ENCODE results near the gene REV3L.
"Not testable (repeated sequence)": the region's sequence is repeated elsewhere in the genome, so short reads cannot be mapped to it uniquely, and the experiment has no call there.

Gene REV3L

DNA sequence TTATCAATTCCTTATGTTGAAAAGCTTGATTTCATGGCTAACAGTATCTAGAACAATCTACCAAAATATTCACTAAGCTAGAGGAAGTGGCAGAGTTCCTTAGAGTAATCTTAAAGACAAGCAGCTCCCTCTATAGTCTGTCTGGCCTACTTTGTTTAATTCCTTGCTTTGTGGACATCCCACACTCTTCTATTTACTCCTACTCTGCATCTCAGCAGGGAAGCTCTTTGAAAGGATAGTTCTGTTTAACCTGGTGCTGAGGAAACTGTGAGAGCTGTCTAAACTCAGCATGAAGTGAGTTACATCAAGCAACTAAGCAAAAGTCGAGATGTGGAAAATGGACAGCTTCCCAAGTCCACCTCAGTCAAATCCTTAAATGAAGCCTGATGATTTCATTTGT lies 4.3 kb downstream of the REV3L start:
- no peak overlapping the region for H3K4me3 ChIP-seq (ENCODE audit: low read length)
- H3K9me3 ChIP-seq (replicated peaks; ENCODE audit: low read length), result no peaks in the 10 kb centered on the region
- peak overlapping the region; percentile 27 for H3K9ac ChIP-seq (ENCODE audit: low read depth, low read length)

GRCh38 chr6:111478064-111478476 lies 4.9 kb downstream of the REV3L start:
- Histone ChIP-seq H3K4me3 (ENCODE audit: low read length) (peak overlapping the region; percentile 1), H3K9ac (ENCODE audit: low read depth, low read length) (no peak overlapping the region), H3K27me3 (ENCODE audit: control insufficient read depth, insufficient read depth, low read length) (no peaks in the 10 kb centered on the region), H3K9me3 (replicated peaks; ENCODE audit: low read length) (no peaks in the 10 kb centered on the region), H3K4me1 (ENCODE audit: control insufficient read depth, insufficient read depth, low read length) (peaks cover 29% of the 10 kb centered on the region), H3K4me2 (ENCODE audit: low read length) (peak overlapping the region; percentile 27), H3K36me3 (ENCODE audit: insufficient read depth, low read length) (no peaks in the 10 kb centered on the region)

More for the DNA sequence above, 4.3 kb downstream of the REV3L start:
- H3K27me3 ChIP-seq (ENCODE audit: control insufficient read depth, insufficient read depth, low read length), result no peaks in the 10 kb centered on the region
- peak overlapping the region; percentile 44 for H3K4me2 ChIP-seq (ENCODE audit: low read length)
- H3K4me1 ChIP-seq (ENCODE audit: control insufficient read depth, insufficient read depth, low read length), result peaks cover 29% of the 10 kb centered on the region
- H3K36me3 ChIP-seq (ENCODE audit: insufficient read depth, low read length), result no peaks in the 10 kb centered on the region

- Histone ChIP-seq H3K36me3 (ENCODE audit: insufficient read depth, low read length) (no peaks in the 10 kb centered on the region), H3K4me1 (ENCODE audit: control insufficient read depth, insufficient read depth, low read length) (peaks cover 29% of the 10 kb centered on the region), H3K4me3 (ENCODE audit: low read length) (peak overlapping the region; percentile 1), H3K27me3 (ENCODE audit: control insufficient read depth, insufficient read depth, low read length) (no peaks in the 10 kb centered on the region), H3K9ac (ENCODE audit: low read depth, low read length) (no peak overlapping the region), H3K9me3 (replicated peaks; ENCODE audit: low read length) (no peaks in the 10 kb centered on the region), H3K4me2 (ENCODE audit: low read length) (peak overlapping the region; percentile 27)
Measured at GRCh38 chr6:111477481-111477938, 5.5 kb downstream of the REV3L start.

GRCh38 chr6:111476061-111476460 lies 7.0 kb downstream of the REV3L start:
- not testable (repeated sequence) for H3K27me3 ChIP-seq (ENCODE audit: control insufficient read depth, insufficient read depth, low read length); H3K36me3 ChIP-seq (ENCODE audit: insufficient read depth, low read length); H3K9me3 ChIP-seq (replicated peaks; ENCODE audit: low read length); H3K9ac ChIP-seq (ENCODE audit: low read depth, low read length); H3K4me2 ChIP-seq (ENCODE audit: low read length); H3K4me3 ChIP-seq (ENCODE audit: low read length)
- peaks cover 26% of the 10 kb centered on the region for H3K4me1 ChIP-seq (ENCODE audit: control insufficient read depth, insufficient read depth, low read length)

- Histone ChIP-seq H3K9ac (ENCODE audit: low read depth, low read length) (no peak overlapping the region), H3K4me1 (ENCODE audit: control insufficient read depth, insufficient read depth, low read length) (peaks cover 22% of the 10 kb centered on the region), H3K9me3 (replicated peaks; ENCODE audit: low read length) (no peaks in the 10 kb centered on the region), H3K4me2 (ENCODE audit: low read length) (no peak overlapping the region), H3K4me3 (ENCODE audit: low read length) (no peak overlapping the region), H3K36me3 (ENCODE audit: insufficient read depth, low read length) (no peaks in the 10 kb centered on the region), H3K27me3 (ENCODE audit: control insufficient read depth, insufficient read depth, low read length) (no peaks in the 10 kb centered on the region)
Measured at GRCh38 chr6:111474771-111475170, 8.2 kb downstream of the REV3L start.

GRCh38 chr6:111474106-111474505 lies 8.9 kb downstream of the REV3L start:
- H3K27me3 ChIP-seq (ENCODE audit: control insufficient read depth, insufficient read depth, low read length), result no peaks in the 10 kb centered on the region
- H3K4me1 ChIP-seq (ENCODE audit: control insufficient read depth, insufficient read depth, low read length), result peaks cover 23% of the 10 kb centered on the region
- no peak overlapping the region for H3K4me2 ChIP-seq (ENCODE audit: low read length)
- H3K9me3 ChIP-seq (replicated peaks; ENCODE audit: low read length), result no peaks in the 10 kb centered on the region
- H3K36me3 ChIP-seq (ENCODE audit: insufficient read depth, low read length), result peaks cover 4% of the 10 kb centered on the region
- H3K4me3 ChIP-seq (ENCODE audit: low read length), result no peak overlapping the region
- no peak overlapping the region for H3K9ac ChIP-seq (ENCODE audit: low read depth, low read length)

DNA sequence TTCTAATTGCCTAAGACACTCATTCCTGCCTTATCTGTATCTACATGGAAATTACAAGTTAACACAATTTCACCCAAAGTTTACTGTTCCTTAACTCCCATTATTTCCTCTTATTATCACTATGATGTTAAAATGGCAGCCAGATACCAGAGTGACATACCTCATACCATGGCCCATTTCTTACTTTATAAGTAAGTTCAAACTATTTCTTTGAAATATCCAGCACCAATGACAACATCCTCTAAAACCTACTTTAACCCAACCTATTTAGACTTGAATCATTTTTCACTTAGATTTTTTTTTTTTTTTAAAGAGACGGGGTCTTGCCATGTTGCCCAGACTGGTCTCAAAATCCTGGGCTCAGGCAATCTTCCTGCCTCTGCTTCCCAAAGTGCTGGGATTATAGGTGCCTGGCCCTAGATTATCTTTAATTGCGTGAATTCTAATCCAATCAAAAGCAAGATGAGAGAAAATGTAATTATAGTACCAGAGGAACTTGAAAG lies 10.0 kb downstream of the REV3L start:
- H3K4me3 ChIP-seq (ENCODE audit: low read length), result no peak overlapping the region
- no peak overlapping the region for H3K4me2 ChIP-seq (ENCODE audit: low read length)
- H3K9me3 ChIP-seq (replicated peaks; ENCODE audit: low read length), result no peaks in the 10 kb centered on the region
- H3K4me1 ChIP-seq (ENCODE audit: control insufficient read depth, insufficient read depth, low read length), result peaks cover 23% of the 10 kb centered on the region
- no peaks in the 10 kb centered on the region for H3K27me3 ChIP-seq (ENCODE audit: control insufficient read depth, insufficient read depth, low read length)
- H3K9ac ChIP-seq (ENCODE audit: low read depth, low read length), result no peak overlapping the region
- H3K36me3 ChIP-seq (ENCODE audit: insufficient read depth, low read length), result peaks cover 5% of the 10 kb centered on the region

- H3K9ac ChIP-seq (ENCODE audit: low read depth, low read length), result no peak overlapping the region
- no peaks in the 10 kb centered on the region for H3K27me3 ChIP-seq (ENCODE audit: control insufficient read depth, insufficient read depth, low read length)
- no peak overlapping the region for H3K4me2 ChIP-seq (ENCODE audit: low read length)
- no peak overlapping the region for H3K4me3 ChIP-seq (ENCODE audit: low read length)
- H3K36me3 ChIP-seq (ENCODE audit: insufficient read depth, low read length), result peaks cover 5% of the 10 kb centered on the region
- no peaks in the 10 kb centered on the region for H3K9me3 ChIP-seq (replicated peaks; ENCODE audit: low read length)
- peaks cover 18% of the 10 kb centered on the region for H3K4me1 ChIP-seq (ENCODE audit: control insufficient read depth, insufficient read depth, low read length)
Measured at GRCh38 chr6:111471958-111472357, 11.1 kb downstream of the REV3L start.

- no peaks in the 10 kb centered on the region for H3K27me3 ChIP-seq (ENCODE audit: control insufficient read depth, insufficient read depth, low read length)
- no peak overlapping the region for H3K4me2 ChIP-seq (ENCODE audit: low read length)
- no peak overlapping the region for H3K9ac ChIP-seq (ENCODE audit: low read depth, low read length)
- peaks cover 5% of the 10 kb centered on the region for H3K36me3 ChIP-seq (ENCODE audit: insufficient read depth, low read length)
- H3K9me3 ChIP-seq (replicated peaks; ENCODE audit: low read length), result no peaks in the 10 kb centered on the region
- peaks cover 18% of the 10 kb centered on the region for H3K4me1 ChIP-seq (ENCODE audit: control insufficient read depth, insufficient read depth, low read length)
- no peak overlapping the region for H3K4me3 ChIP-seq (ENCODE audit: low read length)
Measured at GRCh38 chr6:111471533-111471932, 11.5 kb downstream of the REV3L start.

GRCh38 chr6:111470991-111471390 lies 12.0 kb downstream of the REV3L start:
- H3K9me3 ChIP-seq (replicated peaks; ENCODE audit: low read length), result no peaks in the 10 kb centered on the region
- no peak overlapping the region for H3K4me3 ChIP-seq (ENCODE audit: low read length)
- peaks cover 18% of the 10 kb centered on the region for H3K4me1 ChIP-seq (ENCODE audit: control insufficient read depth, insufficient read depth, low read length)
- H3K9ac ChIP-seq (ENCODE audit: low read depth, low read length), result no peak overlapping the region
- H3K27me3 ChIP-seq (ENCODE audit: control insufficient read depth, insufficient read depth, low read length), result no peaks in the 10 kb centered on the region
- no peak overlapping the region for H3K4me2 ChIP-seq (ENCODE audit: low read length)
- H3K36me3 ChIP-seq (ENCODE audit: insufficient read depth, low read length), result peaks cover 5% of the 10 kb centered on the region

- H3K4me1 ChIP-seq (ENCODE audit: control insufficient read depth, insufficient read depth, low read length), result peaks cover 18% of the 10 kb centered on the region
- no peak overlapping the region for H3K4me3 ChIP-seq (ENCODE audit: low read length)
- H3K9ac ChIP-seq (ENCODE audit: low read depth, low read length), result no peak overlapping the region
- H3K27me3 ChIP-seq (ENCODE audit: control insufficient read depth, insufficient read depth, low read length), result no peaks in the 10 kb centered on the region
- no peaks in the 10 kb centered on the region for H3K9me3 ChIP-seq (replicated peaks; ENCODE audit: low read length)
- H3K4me2 ChIP-seq (ENCODE audit: low read length), result no peak overlapping the region
- peaks cover 5% of the 10 kb centered on the region for H3K36me3 ChIP-seq (ENCODE audit: insufficient read depth, low read length)
Measured at GRCh38 chr6:111469543-111469942, 13.5 kb downstream of the REV3L start.

- Histone ChIP-seq H3K9ac (ENCODE audit: low read depth, low read length) (no peak overlapping the region), H3K4me1 (ENCODE audit: control insufficient read depth, insufficient read depth, low read length) (peaks cover 18% of the 10 kb centered on the region), H3K4me2 (ENCODE audit: low read length) (no peak overlapping the region), H3K9me3 (replicated peaks; ENCODE audit: low read length) (no peaks in the 10 kb centered on the region), H3K36me3 (ENCODE audit: insufficient read depth, low read length) (peaks cover 5% of the 10 kb centered on the region), H3K4me3 (ENCODE audit: low read length) (no peak overlapping the region), H3K27me3 (ENCODE audit: control insufficient read depth, insufficient read depth, low read length) (no peaks in the 10 kb centered on the region)
Measured at GRCh38 chr6:111468329-111469012, 14.5 kb downstream of the REV3L start.
